ENCODE data around the gene EGFLAM.

Gene EGFLAM

GRCh38 chr5:38370358-38371100 is 112.2 kb downstream of the EGFLAM start:
- no peak for ATAC-seq

GRCh38 chr5:38371596-38371995 is 113.2 kb downstream of the EGFLAM start:
- ATAC-seq, result no peak
- Mint-ChIP-seq H3K4me3 (no peak overlapping the region), H3K27ac (no peak overlapping the region), H3K4me1 (no peaks in the 10 kb centered on the region), H3K36me3 (no peaks in the 10 kb centered on the region), H3K9me3 (no peaks in the 10 kb centered on the region), H3K27me3 (peaks cover 8% of the 10 kb centered on the region)

More at GRCh38 chr5:38370358-38371100, 112.2 kb downstream of the EGFLAM start:
- Mint-ChIP-seq H3K27me3 (peaks cover 7% of the 10 kb centered on the region), H3K4me1 (no peaks in the 10 kb centered on the region), H3K4me3 (no peak overlapping the region), H3K36me3 (no peaks in the 10 kb centered on the region), H3K9me3 (no peaks in the 10 kb centered on the region), H3K27ac (no peak overlapping the region)

- H3K9me3 Mint-ChIP-seq, result no peaks in the 10 kb centered on the region
- no peak for ATAC-seq
- H3K27ac Mint-ChIP-seq, result no peak overlapping the region
- H3K27me3 Mint-ChIP-seq, result peaks cover 19% of the 10 kb centered on the region
- H3K4me1 Mint-ChIP-seq, result no peaks in the 10 kb centered on the region
- H3K36me3 Mint-ChIP-seq, result no peaks in the 10 kb centered on the region
- H3K4me3 Mint-ChIP-seq, result no peak overlapping the region
These were observed 115.4 kb downstream of the EGFLAM start for GRCh38 chr5:38373743-38374142.

- H3K4me3 Mint-ChIP-seq, result no peak overlapping the region
- H3K27me3 Mint-ChIP-seq, result peaks cover 30% of the 10 kb centered on the region
These were observed 117.1 kb downstream of the EGFLAM start for GRCh38 chr5:38375423-38375822.

GRCh38 chr5:38376404-38376803 is 118.0 kb downstream of the EGFLAM start:
- Mint-ChIP-seq H3K36me3 (no peaks in the 10 kb centered on the region), H3K27ac (no peak overlapping the region), H3K9me3 (no peaks in the 10 kb centered on the region), H3K4me3 (no peak overlapping the region), H3K27me3 (peaks cover 39% of the 10 kb centered on the region), H3K4me1 (no peaks in the 10 kb centered on the region)
- ATAC-seq, result no peak

More at GRCh38 chr5:38375423-38375822, 117.1 kb downstream of the EGFLAM start:
- ATAC-seq, result no peak
- no peaks in the 10 kb centered on the region for H3K4me1 Mint-ChIP-seq
- no peak overlapping the region for H3K27ac Mint-ChIP-seq
- H3K9me3 Mint-ChIP-seq, result no peaks in the 10 kb centered on the region
- no peaks in the 10 kb centered on the region for H3K36me3 Mint-ChIP-seq

- Mint-ChIP-seq H3K27ac (no peak overlapping the region), H3K4me3 (no peak overlapping the region), H3K9me3 (no peaks in the 10 kb centered on the region), H3K27me3 (peaks cover 41% of the 10 kb centered on the region), H3K36me3 (no peaks in the 10 kb centered on the region), H3K4me1 (no peaks in the 10 kb centered on the region)
- ATAC-seq, result no peak
These were observed 120.2 kb downstream of the EGFLAM start for GRCh38 chr5:38378579-38378978.

- H3K27ac Mint-ChIP-seq, result no peak overlapping the region
- H3K27me3 Mint-ChIP-seq, result peaks cover 41% of the 10 kb centered on the region
- ATAC-seq, result no peak
- H3K36me3 Mint-ChIP-seq, result no peaks in the 10 kb centered on the region
- H3K9me3 Mint-ChIP-seq, result no peaks in the 10 kb centered on the region
- H3K4me3 Mint-ChIP-seq, result no peak overlapping the region
- H3K4me1 Mint-ChIP-seq, result no peaks in the 10 kb centered on the region
These were observed 121.1 kb downstream of the EGFLAM start for GRCh38 chr5:38379350-38379937.

GRCh38 chr5:38380537-38380936 is 122.2 kb downstream of the EGFLAM start:
- H3K4me3 Mint-ChIP-seq, result no peak overlapping the region
- no peak for ATAC-seq
- H3K9me3 Mint-ChIP-seq, result no peaks in the 10 kb centered on the region
- H3K36me3 Mint-ChIP-seq, result no peaks in the 10 kb centered on the region
- H3K27me3 Mint-ChIP-seq, result peaks cover 34% of the 10 kb centered on the region
- H3K27ac Mint-ChIP-seq, result no peak overlapping the region
- H3K4me1 Mint-ChIP-seq, result no peaks in the 10 kb centered on the region

- Mint-ChIP-seq H3K27ac (no peak overlapping the region), H3K9me3 (no peaks in the 10 kb centered on the region), H3K36me3 (no peaks in the 10 kb centered on the region), H3K27me3 (peaks cover 33% of the 10 kb centered on the region), H3K4me3 (no peak overlapping the region), H3K4me1 (no peaks in the 10 kb centered on the region)
- no peak for ATAC-seq
These were observed 123.0 kb downstream of the EGFLAM start for GRCh38 chr5:38381361-38381760.

- peak; percentile 71 for ATAC-seq
- no peak overlapping the region for H3K27ac Mint-ChIP-seq
- H3K27me3 Mint-ChIP-seq, result peaks cover 30% of the 10 kb centered on the region
- H3K36me3 Mint-ChIP-seq, result no peaks in the 10 kb centered on the region
- no peaks in the 10 kb centered on the region for H3K9me3 Mint-ChIP-seq
- H3K4me3 Mint-ChIP-seq, result no peak overlapping the region
- H3K4me1 Mint-ChIP-seq, result no peaks in the 10 kb centered on the region
These were observed 124.5 kb downstream of the EGFLAM start for GRCh38 chr5:38382898-38383297.

- Mint-ChIP-seq H3K27me3 (peaks cover 22% of the 10 kb centered on the region), H3K9me3 (no peaks in the 10 kb centered on the region), H3K4me1 (no peaks in the 10 kb centered on the region), H3K27ac (no peak overlapping the region), H3K36me3 (no peaks in the 10 kb centered on the region), H3K4me3 (no peak overlapping the region)
- ATAC-seq, result no peak
These were observed 125.3 kb downstream of the EGFLAM start for GRCh38 chr5:38383701-38384100.

GRCh38 chr5:38384396-38384795 is 126.0 kb downstream of the EGFLAM start:
- no peaks in the 10 kb centered on the region for H3K4me1 Mint-ChIP-seq
- H3K9me3 Mint-ChIP-seq, result no peaks in the 10 kb centered on the region
- ATAC-seq, result no peak
- H3K4me3 Mint-ChIP-seq, result no peak overlapping the region
- no peak overlapping the region for H3K27ac Mint-ChIP-seq
- peaks cover 15% of the 10 kb centered on the region for H3K27me3 Mint-ChIP-seq
- H3K36me3 Mint-ChIP-seq, result no peaks in the 10 kb centered on the region

GRCh38 chr5:38387161-38387560 is 128.8 kb downstream of the EGFLAM start:
- no peak overlapping the region for H3K4me3 Mint-ChIP-seq
- no peak overlapping the region for H3K27ac Mint-ChIP-seq
- H3K27me3 Mint-ChIP-seq, result no peaks in the 10 kb centered on the region
- ATAC-seq, result no peak
- no peaks in the 10 kb centered on the region for H3K4me1 Mint-ChIP-seq
- no peaks in the 10 kb centered on the region for H3K36me3 Mint-ChIP-seq
- no peaks in the 10 kb centered on the region for H3K9me3 Mint-ChIP-seq

- Mint-ChIP-seq H3K36me3 (no peaks in the 10 kb centered on the region), H3K4me3 (no peak overlapping the region), H3K9me3 (no peaks in the 10 kb centered on the region), H3K27ac (no peak overlapping the region), H3K27me3 (no peaks in the 10 kb centered on the region), H3K4me1 (no peaks in the 10 kb centered on the region)
- ATAC-seq, result no peak
These were observed 135.3 kb downstream of the EGFLAM start for GRCh38 chr5:38393636-38394035.

- H3K4me1 Mint-ChIP-seq, result no peaks in the 10 kb centered on the region
- H3K27me3 Mint-ChIP-seq, result peaks cover 15% of the 10 kb centered on the region
- no peaks in the 10 kb centered on the region for H3K36me3 Mint-ChIP-seq
- no peak overlapping the region for H3K27ac Mint-ChIP-seq
- H3K9me3 Mint-ChIP-seq, result no peaks in the 10 kb centered on the region
- H3K4me3 Mint-ChIP-seq, result no peak overlapping the region
- no peak for ATAC-seq
These were observed 138.4 kb downstream of the EGFLAM start for GRCh38 chr5:38396766-38397165.

- Mint-ChIP-seq H3K4me1 (no peaks in the 10 kb centered on the region), H3K36me3 (no peaks in the 10 kb centered on the region), H3K9me3 (no peaks in the 10 kb centered on the region), H3K27ac (no peak overlapping the region), H3K27me3 (peaks cover 38% of the 10 kb centered on the region), H3K4me3 (no peak overlapping the region)
- no peak for ATAC-seq
These were observed 142.0 kb downstream of the EGFLAM start for GRCh38 chr5:38400365-38400764.

Data from stimulated activated memory B cell treated with anti-CD40 and anti-IgM and Interleukin-4, amounts not matched to agents 10 μg/mL and 1 μg/mL and 100 μg/mL, for 72 hours (primary cell).